Measurements from ENCODE around the gene FAM170B.
A peak's percentile ranks its signal among the peaks of the same experiment; 100 is the strongest.

FAM170B gene

GRCh38 chr10:49133706-49134248, at the start of gene FAM170B:
TSS of gene FAM170B (minus strand) at chr10:49134021. CDS start at chr10:49133918, 103 bp downstream.
- no peak within 1 kb of the TSS for H3K4me3 ChIP-seq (ENCODE audit: low read depth, low read length)
- no peak for TF ChIP-seq CTCF (IDR thresholded peaks at IDR 0.05; ENCODE audit: low read depth, low read length, missing control alignments)
- DNase-seq (ENCODE audit: low read depth) = no peak

- H3K4me3 ChIP-seq (ENCODE audit: low read depth, low read length) = no peak overlapping the region
- no peak for DNase-seq (ENCODE audit: low read depth)
- TF ChIP-seq CTCF (IDR thresholded peaks at IDR 0.05; ENCODE audit: low read depth, low read length, missing control alignments) = no peak
Measured at GRCh38 chr10:49182776-49183175, 49.0 kb upstream of the FAM170B start.

GRCh38 chr10:49180444-49180860, 46.6 kb upstream of the FAM170B start:
- no peak for DNase-seq (ENCODE audit: low read depth)
- TF ChIP-seq CTCF (IDR thresholded peaks at IDR 0.05; ENCODE audit: low read depth, low read length, missing control alignments) = no peak
- H3K4me3 ChIP-seq (ENCODE audit: low read depth, low read length) = no peak overlapping the region

GRCh38 chr10:49179699-49180443, 46.0 kb upstream of the FAM170B start:
- no peak for DNase-seq (ENCODE audit: low read depth)
- TF ChIP-seq CTCF (IDR thresholded peaks at IDR 0.05; ENCODE audit: low read depth, low read length, missing control alignments) = no peak
- H3K4me3 ChIP-seq (ENCODE audit: low read depth, low read length) = no peak overlapping the region

GRCh38 chr10:49178489-49179471, 45.0 kb upstream of the FAM170B start:
- no peak for TF ChIP-seq CTCF (IDR thresholded peaks at IDR 0.05; ENCODE audit: low read depth, low read length, missing control alignments)

GRCh38 chr10:49177391-49178355, 43.9 kb upstream of the FAM170B start:
- DNase-seq (ENCODE audit: low read depth) = peak; percentile 70
- no peak for TF ChIP-seq CTCF (IDR thresholded peaks at IDR 0.05; ENCODE audit: low read depth, low read length, missing control alignments)
- H3K4me3 ChIP-seq (ENCODE audit: low read depth, low read length) = no peak overlapping the region

More at GRCh38 chr10:49178489-49179471, 45.0 kb upstream of the FAM170B start:
- no peak overlapping the region for H3K4me3 ChIP-seq (ENCODE audit: low read depth, low read length)
- no peak for DNase-seq (ENCODE audit: low read depth)
